Liver (tissue), 9 donors: ENCODE data around the gene VPS52. TPM values are rescaled to one million over a fixed set of nuclear protein-coding genes. Genes with fewer than 3 reads are reported as not detected.

Experiments used
- DNase-seq: peaks from one replicate; pipeline ENCODE4 v3.0.0-alpha.2; 2017; ENCODE audit warnings: low spot score
- H3K27ac ChIP-seq, 2 donors: one replicate each; pipeline ENCODE4 v1.7.0; 2013; ENCODE audit warnings: inconsistent platforms in 2 of 2, low read length in 2 of 2, control low read depth in 1 of 2, low read depth in 1 of 2, mild to moderate bottlenecking in 1 of 2
- H3K27me3 ChIP-seq, 4 donors: one replicate each; pipeline versions ENCODE4 v1.6.1 to v1.7.0; 2013; ENCODE audit warnings: low read length in 3 of 4, inconsistent platforms in 1 of 4, mild to moderate bottlenecking in 1 of 4, moderate library complexity in 1 of 4; ENCODE audit not compliant: control insufficient read depth in 4 of 4, insufficient read depth in 4 of 4
- H3K36me3 ChIP-seq, 4 donors: one replicate each; pipeline versions ENCODE4 v1.6.1 to v1.7.0; 2013; ENCODE audit warnings: low read length in 3 of 4, mild to moderate bottlenecking in 3 of 4, low read depth in 1 of 4, moderate library complexity in 1 of 4; ENCODE audit not compliant: control insufficient read depth in 4 of 4, insufficient read depth in 3 of 4
- H3K4me1 ChIP-seq, 4 donors: one replicate each; pipeline versions ENCODE4 v1.6.1 to v1.7.0; 2013; ENCODE audit warnings: low read length in 3 of 4, mild to moderate bottlenecking in 3 of 4, moderate library complexity in 1 of 4; ENCODE audit not compliant: control insufficient read depth in 4 of 4, insufficient read depth in 4 of 4
- H3K4me3 ChIP-seq, 3 donors: one replicate each; pipeline versions ENCODE4 v1.6.1 to v1.7.0; 2013; ENCODE audit warnings: low read length in 3 of 3, control low read depth in 1 of 3, low read depth in 1 of 3, mild to moderate bottlenecking in 1 of 3
- H3K9ac ChIP-seq, 2 donors: one replicate each; pipeline ENCODE4 v1.7.0; 2013; ENCODE audit warnings: low read length in 2 of 2, mild to moderate bottlenecking in 2 of 2, moderate library complexity in 2 of 2, control low read depth in 1 of 2, low read depth in 1 of 2
- H3K9me3 ChIP-seq, 4 donors: one replicate each; pipeline versions ENCODE4 v1.6.1 to v1.7.0; 2013; ENCODE audit warnings: low read length in 3 of 4; ENCODE audit not compliant: control insufficient read depth in 4 of 4
- EGR1 ChIP-seq, 2 donors: IDR thresholded peaks; 2 replicates each; pipeline ENCODE4 v1.6.1; 2016 to 2018; ENCODE audit warnings: antibody characterized with exemption in 2 of 2, low read depth in 2 of 2
- FOXA1 ChIP-seq: IDR thresholded peaks from 2 replicates; pipeline ENCODE4 v1.6.1; 2016; ENCODE audit warnings: antibody characterized with exemption
- FOXA2 ChIP-seq: IDR thresholded peaks from 2 replicates; pipeline ENCODE4 v1.6.1; 2016; ENCODE audit warnings: antibody characterized with exemption
- GABPA ChIP-seq, 2 donors: IDR thresholded peaks in 1 of 2; conservative IDR thresholded peaks in 1 of 2; 2 replicates each; pipeline ENCODE4 v1.6.1; 2016; ENCODE audit warnings: antibody characterized with exemption in 2 of 2, mild to moderate bottlenecking in 1 of 2, moderate library complexity in 1 of 2
- HNF4A ChIP-seq, 2 donors: conservative IDR thresholded peaks; 2 replicates each; pipeline ENCODE4 v1.6.1; 2016; ENCODE audit warnings: antibody characterized with exemption in 2 of 2, mild to moderate bottlenecking in 2 of 2
- HNF4G ChIP-seq: IDR thresholded peaks from 2 replicates; pipeline ENCODE4 v1.6.1; 2016; ENCODE audit warnings: antibody characterized with exemption
- JUND ChIP-seq, 2 donors: IDR thresholded peaks; 2 replicates each; pipeline ENCODE4 v1.6.1; 2016; ENCODE audit warnings: antibody characterized with exemption in 2 of 2
- NR2F2 ChIP-seq: IDR thresholded peaks from 2 replicates; pipeline ENCODE4 v1.6.1; 2016; ENCODE audit warnings: antibody characterized with exemption
- RAD21 ChIP-seq, 2 donors: IDR thresholded peaks; 2 replicates each; pipeline ENCODE4 v1.6.1; 2016; ENCODE audit warnings: antibody characterized with exemption in 2 of 2, mild to moderate bottlenecking in 2 of 2
- RXRA ChIP-seq, 2 donors: IDR thresholded peaks; 2 replicates each; pipeline ENCODE4 v1.6.1; 2017 to 2018; ENCODE audit warnings: antibody characterized with exemption in 2 of 2, mild to moderate bottlenecking in 1 of 2
- SP1 ChIP-seq: IDR thresholded peaks from 2 replicates; pipeline ENCODE4 v1.6.1; 2018; ENCODE audit warnings: antibody characterized with exemption, mild to moderate bottlenecking
- TAF1 ChIP-seq: conservative IDR thresholded peaks from 2 replicates; pipeline ENCODE4 v1.6.1; 2016; ENCODE audit warnings: antibody characterized with exemption, mild to moderate bottlenecking
- YY1 ChIP-seq: IDR thresholded peaks from 2 replicates; pipeline ENCODE4 v1.6.1; 2016; ENCODE audit warnings: antibody characterized with exemption, mild to moderate bottlenecking
- WGBS: extraction: QIAGEN DNeasy Blood & Tissue Kit; methylation state at CpG from one replicate; pipeline ENCODE4 v1.1.7; 2013; 5-methylcytosine and 5-hydroxymethylcytosine counted together
- polyA plus RNA-seq, 2 donors: library from polyadenylated mRNA; stranded (reverse) in 1 of 2; unstranded in 1 of 2; fragments of 200-250 nt in 1 of 2; fragments of >200 nt in 1 of 2; fragmentation: Nextera tagmentation in 1 of 2; extraction: Ambion mirVana in 1 of 2; gene quantifications; one replicate each; pipeline versions ENCODE4 v1.2.1 to v1.2.3, GENCODE V29; 2013 to 2015
- total RNA-seq, 2 donors: library from RNA; depleted of rRNA; stranded (reverse); fragments of >200 nt; gene quantifications; one replicate each; pipeline ENCODE4 v1.2.3, GENCODE V29; 2014
- TF ChIP-seq, protein P1 (sequence below): IDR thresholded peaks from 2 replicates; pipeline ENCODE4 v1.6.1; 2016; ENCODE audit warnings: antibody characterized with exemption, mild to moderate bottlenecking
- TF ChIP-seq, protein P2 (sequence below): IDR thresholded peaks from 2 replicates; pipeline ENCODE4 v1.6.1; 2016; ENCODE audit warnings: antibody characterized with exemption
- TF ChIP-seq, protein P3 (sequence below): IDR thresholded peaks from 2 replicates; pipeline ENCODE4 v1.6.1; 2016; ENCODE audit warnings: antibody characterized with exemption
- TF ChIP-seq, protein P4 (sequence below): fragments of 150-350 bp; IDR thresholded peaks from 2 replicates; pipeline ENCODE4 v1.5.1; 2017; ENCODE audit warnings: improper control_type of control experiment, low read depth, low read length; ENCODE audit not compliant: missing input control
- TF ChIP-seq, protein P5 (sequence below): IDR thresholded peaks from 2 replicates; pipeline ENCODE4 v1.6.1; 2016; ENCODE audit warnings: antibody characterized with exemption
- donor health status: healthy.
- donor health status: healthy.
- donor health status: healthy.
- donor health status: healthy.
- donor health status: healthy.

VPS52 gene
- total and polyA plus RNA-seq, 4 donors = 21.3 to 33.4 (median 25.3) TPM

DNA sequence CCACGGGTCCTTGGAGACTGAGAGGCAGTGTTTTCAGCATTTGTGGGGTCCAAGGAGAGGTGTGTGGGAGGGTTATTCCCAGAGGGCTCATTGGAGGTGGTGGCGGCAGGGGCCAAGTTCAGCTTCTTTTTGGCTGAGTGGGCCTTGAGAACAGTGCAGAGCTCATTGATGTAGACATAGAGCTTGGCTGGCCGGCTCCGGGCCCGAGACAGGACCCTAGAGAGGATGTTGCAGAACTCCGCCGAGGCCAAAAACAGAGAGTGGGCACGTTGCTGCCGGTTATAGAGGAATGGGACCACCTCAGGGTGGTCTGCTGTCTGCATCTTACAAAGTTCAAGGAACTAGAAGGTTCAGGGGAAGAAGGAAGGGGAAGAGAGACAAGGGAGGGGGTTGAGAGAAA lies 49.6 kb upstream of the VPS52 start:
- TF ChIP-seq HNF4G = no peak
- no peak for TF ChIP-seq RAD21 (IDR thresholded peaks at IDR 0.05)
- no peak for TF ChIP-seq RXRA (IDR thresholded peaks at IDR 0.05)
- TF ChIP-seq JUND (IDR thresholded peaks at IDR 0.05) = no peak
- TF ChIP-seq NR2F2 = no peak
- TF ChIP-seq, protein P1, sequence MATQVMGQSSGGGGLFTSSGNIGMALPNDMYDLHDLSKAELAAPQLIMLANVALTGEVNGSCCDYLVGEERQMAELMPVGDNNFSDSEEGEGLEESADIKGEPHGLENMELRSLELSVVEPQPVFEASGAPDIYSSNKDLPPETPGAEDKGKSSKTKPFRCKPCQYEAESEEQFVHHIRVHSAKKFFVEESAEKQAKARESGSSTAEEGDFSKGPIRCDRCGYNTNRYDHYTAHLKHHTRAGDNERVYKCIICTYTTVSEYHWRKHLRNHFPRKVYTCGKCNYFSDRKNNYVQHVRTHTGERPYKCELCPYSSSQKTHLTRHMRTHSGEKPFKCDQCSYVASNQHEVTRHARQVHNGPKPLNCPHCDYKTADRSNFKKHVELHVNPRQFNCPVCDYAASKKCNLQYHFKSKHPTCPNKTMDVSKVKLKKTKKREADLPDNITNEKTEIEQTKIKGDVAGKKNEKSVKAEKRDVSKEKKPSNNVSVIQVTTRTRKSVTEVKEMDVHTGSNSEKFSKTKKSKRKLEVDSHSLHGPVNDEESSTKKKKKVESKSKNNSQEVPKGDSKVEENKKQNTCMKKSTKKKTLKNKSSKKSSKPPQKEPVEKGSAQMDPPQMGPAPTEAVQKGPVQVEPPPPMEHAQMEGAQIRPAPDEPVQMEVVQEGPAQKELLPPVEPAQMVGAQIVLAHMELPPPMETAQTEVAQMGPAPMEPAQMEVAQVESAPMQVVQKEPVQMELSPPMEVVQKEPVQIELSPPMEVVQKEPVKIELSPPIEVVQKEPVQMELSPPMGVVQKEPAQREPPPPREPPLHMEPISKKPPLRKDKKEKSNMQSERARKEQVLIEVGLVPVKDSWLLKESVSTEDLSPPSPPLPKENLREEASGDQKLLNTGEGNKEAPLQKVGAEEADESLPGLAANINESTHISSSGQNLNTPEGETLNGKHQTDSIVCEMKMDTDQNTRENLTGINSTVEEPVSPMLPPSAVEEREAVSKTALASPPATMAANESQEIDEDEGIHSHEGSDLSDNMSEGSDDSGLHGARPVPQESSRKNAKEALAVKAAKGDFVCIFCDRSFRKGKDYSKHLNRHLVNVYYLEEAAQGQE = no peak
- TF ChIP-seq YY1 = no peak
- TF ChIP-seq SP1 = no peak
- TF ChIP-seq, protein P2, sequence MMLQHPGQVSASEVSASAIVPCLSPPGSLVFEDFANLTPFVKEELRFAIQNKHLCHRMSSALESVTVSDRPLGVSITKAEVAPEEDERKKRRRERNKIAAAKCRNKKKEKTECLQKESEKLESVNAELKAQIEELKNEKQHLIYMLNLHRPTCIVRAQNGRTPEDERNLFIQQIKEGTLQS = no peak
- no peak for TF ChIP-seq HNF4A (conservative IDR thresholded peaks at IDR 0.05)
- TF ChIP-seq, protein P3, sequence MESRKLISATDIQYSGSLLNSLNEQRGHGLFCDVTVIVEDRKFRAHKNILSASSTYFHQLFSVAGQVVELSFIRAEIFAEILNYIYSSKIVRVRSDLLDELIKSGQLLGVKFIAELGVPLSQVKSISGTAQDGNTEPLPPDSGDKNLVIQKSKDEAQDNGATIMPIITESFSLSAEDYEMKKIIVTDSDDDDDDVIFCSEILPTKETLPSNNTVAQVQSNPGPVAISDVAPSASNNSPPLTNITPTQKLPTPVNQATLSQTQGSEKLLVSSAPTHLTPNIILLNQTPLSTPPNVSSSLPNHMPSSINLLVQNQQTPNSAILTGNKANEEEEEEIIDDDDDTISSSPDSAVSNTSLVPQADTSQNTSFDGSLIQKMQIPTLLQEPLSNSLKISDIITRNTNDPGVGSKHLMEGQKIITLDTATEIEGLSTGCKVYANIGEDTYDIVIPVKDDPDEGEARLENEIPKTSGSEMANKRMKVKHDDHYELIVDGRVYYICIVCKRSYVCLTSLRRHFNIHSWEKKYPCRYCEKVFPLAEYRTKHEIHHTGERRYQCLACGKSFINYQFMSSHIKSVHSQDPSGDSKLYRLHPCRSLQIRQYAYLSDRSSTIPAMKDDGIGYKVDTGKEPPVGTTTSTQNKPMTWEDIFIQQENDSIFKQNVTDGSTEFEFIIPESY = no peak
- no peak for TF ChIP-seq FOXA2
- TF ChIP-seq, protein P4, sequence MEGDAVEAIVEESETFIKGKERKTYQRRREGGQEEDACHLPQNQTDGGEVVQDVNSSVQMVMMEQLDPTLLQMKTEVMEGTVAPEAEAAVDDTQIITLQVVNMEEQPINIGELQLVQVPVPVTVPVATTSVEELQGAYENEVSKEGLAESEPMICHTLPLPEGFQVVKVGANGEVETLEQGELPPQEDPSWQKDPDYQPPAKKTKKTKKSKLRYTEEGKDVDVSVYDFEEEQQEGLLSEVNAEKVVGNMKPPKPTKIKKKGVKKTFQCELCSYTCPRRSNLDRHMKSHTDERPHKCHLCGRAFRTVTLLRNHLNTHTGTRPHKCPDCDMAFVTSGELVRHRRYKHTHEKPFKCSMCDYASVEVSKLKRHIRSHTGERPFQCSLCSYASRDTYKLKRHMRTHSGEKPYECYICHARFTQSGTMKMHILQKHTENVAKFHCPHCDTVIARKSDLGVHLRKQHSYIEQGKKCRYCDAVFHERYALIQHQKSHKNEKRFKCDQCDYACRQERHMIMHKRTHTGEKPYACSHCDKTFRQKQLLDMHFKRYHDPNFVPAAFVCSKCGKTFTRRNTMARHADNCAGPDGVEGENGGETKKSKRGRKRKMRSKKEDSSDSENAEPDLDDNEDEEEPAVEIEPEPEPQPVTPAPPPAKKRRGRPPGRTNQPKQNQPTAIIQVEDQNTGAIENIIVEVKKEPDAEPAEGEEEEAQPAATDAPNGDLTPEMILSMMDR = no peak
- TF ChIP-seq, protein P5, sequence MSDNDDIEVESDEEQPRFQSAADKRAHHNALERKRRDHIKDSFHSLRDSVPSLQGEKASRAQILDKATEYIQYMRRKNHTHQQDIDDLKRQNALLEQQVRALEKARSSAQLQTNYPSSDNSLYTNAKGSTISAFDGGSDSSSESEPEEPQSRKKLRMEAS = no peak
- no peak for TF ChIP-seq FOXA1
- no peak for TF ChIP-seq EGR1 (IDR thresholded peaks at IDR 0.05; ENCODE audit: low read depth in 2 of 2)
- no peak for TF ChIP-seq TAF1
- no peak for TF ChIP-seq GABPA (IDR thresholded peaks at IDR 0.05 in 1 of 2, conservative IDR thresholded peaks at IDR 0.05 in 1 of 2)
- no peak overlapping the region for H3K4me3 ChIP-seq
- no peaks in the 10 kb centered on the region for H3K27me3 ChIP-seq
- DNase-seq = no peak
- WGBS = 91% methylated on average over 9 of the region's 9 CpGs
- H3K4me1 ChIP-seq = peaks cover 20 to 54% (median 48%) of the 10 kb centered on the region in 4 donors
- H3K27ac ChIP-seq = peak overlapping the region in 1 of 2 donors; percentile 85
- H3K9me3 ChIP-seq = no peaks in the 10 kb centered on the region
- H3K36me3 ChIP-seq = peaks cover 0 to 16% (median 8%) of the 10 kb centered on the region in 4 donors
- H3K9ac ChIP-seq = no peak overlapping the region
